Sigmoid colon (tissue), 7 donors: ENCODE results near the gene AP2A2. TPM values are rescaled to one million over a fixed set of nuclear protein-coding genes. Genes with fewer than 3 reads are reported as not detected.

Experiments
- DNase-seq: peaks from one replicate; pipeline ENCODE4 v3.0.0-alpha.2; 2019
- H3K27ac ChIP-seq, 4 donors: fragments of 200-600 bp; sonication (generic); one replicate each; pipeline ENCODE4 v1.5.1; 2016 to 2019; ENCODE audit warnings: mild to moderate bottlenecking in 1 of 4
- H3K27me3 ChIP-seq, 3 donors: fragments of 200-600 bp; sonication (generic); one replicate each; pipeline ENCODE4 v1.5.1; 2019; ENCODE audit warnings: mild to moderate bottlenecking in 1 of 3
- H3K36me3 ChIP-seq, 4 donors: fragments of 200-600 bp; sonication (generic); one replicate each; pipeline ENCODE4 v1.5.1; 2016 to 2019
- H3K4me1 ChIP-seq, 4 donors: fragments of 200-600 bp; sonication (generic); one replicate each; pipeline ENCODE4 v1.5.1; 2017 to 2019
- H3K4me3 ChIP-seq, 4 donors: fragments of 200-600 bp; sonication (generic); one replicate each; pipeline ENCODE4 v1.5.1; 2017 to 2019; ENCODE audit warnings: mild to moderate bottlenecking in 2 of 4, moderate library complexity in 1 of 4
- H3K9me3 ChIP-seq, 4 donors: fragments of 200-600 bp in 3 of 4; sonication (generic) in 3 of 4; one replicate each; pipeline versions ENCODE4 v1.5.1 to v1.6.1; 2013 to 2019
- EP300 ChIP-seq, 4 donors: sonication (generic); formaldehyde crosslinking; IDR thresholded peaks; one replicate each; pipeline ENCODE4 v1.6.1; 2017; ENCODE audit warnings: antibody characterized with exemption in 4 of 4
- POLR2A ChIP-seq, 2 donors: fragments of 450-650 bp; IDR thresholded peaks; one replicate each; pipeline ENCODE4 v1.6.1; 2016; ENCODE audit warnings: antibody characterized with exemption in 2 of 2, mild to moderate bottlenecking in 2 of 2, moderate library complexity in 2 of 2
- POLR2AphosphoS5 ChIP-seq, 4 donors: sonication (generic); formaldehyde crosslinking; IDR thresholded peaks; one replicate each; pipeline ENCODE4 v1.6.1; 2017; ENCODE audit warnings: antibody characterized with exemption in 4 of 4
- WGBS, 2 donors: extraction: QIAGEN DNeasy Blood & Tissue Kit; methylation state at CpG; one replicate each; pipeline ENCODE4 v1.1.7; 2013; 5-methylcytosine and 5-hydroxymethylcytosine counted together
- intact Hi-C: fragments of 100-400 bp; cut with DNase I; formaldehyde crosslinking; loops from one replicate; pipeline ENCODE4 v1.15.1; 2023
- polyA plus RNA-seq, 3 donors: library from polyadenylated mRNA; stranded (reverse); fragments of 200-250 nt; gene quantifications; one replicate each; pipeline ENCODE4 v1.2.3, GENCODE V29; 2013
- total RNA-seq, 4 donors: library from RNA; depleted of rRNA; stranded (reverse); fragments of >200 nt; gene quantifications; one replicate each; pipeline ENCODE4 v1.1.0, GENCODE V29; 2016
- TF ChIP-seq, protein P1 (sequence below), 4 experiments: fragments of 450-650 bp in 3 of 4; fragments of 200-600 bp in 1 of 4; IDR thresholded peaks; one replicate each; pipeline ENCODE4 v1.5.1; 2016 to 2019; ENCODE audit warnings: antibody characterized with exemption in 4 of 4, mild to moderate bottlenecking in 3 of 4, moderate library complexity in 2 of 4
- donor health status: healthy with polysubstance abuse.
- donor health status: Bipolar disorder and iron deficiency.
- donor health status: healthy.

The AP2A2 gene
- total and polyA plus RNA-seq, 7 donors, result 21.0 to 78.4 (median 47.0) TPM

DNA sequence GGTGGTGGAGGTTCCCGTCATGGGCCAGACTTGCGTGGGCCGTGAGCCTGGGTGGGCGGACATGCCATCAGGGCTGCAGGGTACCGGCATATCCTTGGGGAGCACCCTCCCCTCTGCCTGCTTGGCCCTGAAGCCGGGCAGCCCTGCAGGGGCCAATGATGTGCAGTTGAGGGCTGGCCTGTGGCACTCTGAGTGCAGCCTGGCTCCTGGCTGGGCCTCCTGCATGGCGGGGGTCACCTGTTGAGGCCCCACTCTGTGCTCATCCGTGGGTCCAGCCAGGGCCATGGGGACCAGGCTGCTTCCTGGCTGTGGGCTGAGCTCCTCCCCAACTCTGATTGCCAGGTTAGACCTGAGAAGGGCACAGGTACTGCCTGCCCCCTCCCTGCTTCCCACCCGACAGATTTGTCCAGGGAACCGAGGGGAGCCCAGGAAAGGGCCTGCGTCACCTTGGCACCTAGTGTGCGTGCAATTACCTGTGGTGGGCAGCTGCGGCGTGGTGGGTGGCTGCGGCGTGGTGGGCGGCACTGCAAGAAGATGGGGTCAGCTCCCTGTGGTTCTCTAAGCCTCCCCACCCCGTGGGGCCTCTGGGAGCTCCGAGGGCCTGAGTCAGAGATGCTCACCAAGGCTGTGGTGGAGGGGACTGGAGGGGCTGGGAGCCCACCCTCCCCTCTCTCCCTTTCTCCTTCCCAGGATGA is 94.7 kb downstream of the AP2A2 start:
- TF ChIP-seq POLR2AphosphoS5 (IDR thresholded peaks at IDR 0.05) (no peak), EP300 (IDR thresholded peaks at IDR 0.05) (no peak), POLR2A (IDR thresholded peaks at IDR 0.05) (no peak)
- TF ChIP-seq, protein P1, sequence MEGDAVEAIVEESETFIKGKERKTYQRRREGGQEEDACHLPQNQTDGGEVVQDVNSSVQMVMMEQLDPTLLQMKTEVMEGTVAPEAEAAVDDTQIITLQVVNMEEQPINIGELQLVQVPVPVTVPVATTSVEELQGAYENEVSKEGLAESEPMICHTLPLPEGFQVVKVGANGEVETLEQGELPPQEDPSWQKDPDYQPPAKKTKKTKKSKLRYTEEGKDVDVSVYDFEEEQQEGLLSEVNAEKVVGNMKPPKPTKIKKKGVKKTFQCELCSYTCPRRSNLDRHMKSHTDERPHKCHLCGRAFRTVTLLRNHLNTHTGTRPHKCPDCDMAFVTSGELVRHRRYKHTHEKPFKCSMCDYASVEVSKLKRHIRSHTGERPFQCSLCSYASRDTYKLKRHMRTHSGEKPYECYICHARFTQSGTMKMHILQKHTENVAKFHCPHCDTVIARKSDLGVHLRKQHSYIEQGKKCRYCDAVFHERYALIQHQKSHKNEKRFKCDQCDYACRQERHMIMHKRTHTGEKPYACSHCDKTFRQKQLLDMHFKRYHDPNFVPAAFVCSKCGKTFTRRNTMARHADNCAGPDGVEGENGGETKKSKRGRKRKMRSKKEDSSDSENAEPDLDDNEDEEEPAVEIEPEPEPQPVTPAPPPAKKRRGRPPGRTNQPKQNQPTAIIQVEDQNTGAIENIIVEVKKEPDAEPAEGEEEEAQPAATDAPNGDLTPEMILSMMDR (IDR thresholded peaks at IDR 0.05), result no peak
- Histone ChIP-seq H3K9me3 (no peaks in the 10 kb centered on the region), H3K36me3 (no peaks in the 10 kb centered on the region), H3K4me1 (no peaks in the 10 kb centered on the region), H3K27ac (no peak overlapping the region), H3K27me3 (no peaks in the 10 kb centered on the region), H3K4me3 (no peak overlapping the region)
- intact Hi-C loops, result no loop called here
- WGBS, 2 donors, result 94 to 95% methylated on average over 19 of the region's 19 CpGs
- no peak for DNase-seq

DNA sequence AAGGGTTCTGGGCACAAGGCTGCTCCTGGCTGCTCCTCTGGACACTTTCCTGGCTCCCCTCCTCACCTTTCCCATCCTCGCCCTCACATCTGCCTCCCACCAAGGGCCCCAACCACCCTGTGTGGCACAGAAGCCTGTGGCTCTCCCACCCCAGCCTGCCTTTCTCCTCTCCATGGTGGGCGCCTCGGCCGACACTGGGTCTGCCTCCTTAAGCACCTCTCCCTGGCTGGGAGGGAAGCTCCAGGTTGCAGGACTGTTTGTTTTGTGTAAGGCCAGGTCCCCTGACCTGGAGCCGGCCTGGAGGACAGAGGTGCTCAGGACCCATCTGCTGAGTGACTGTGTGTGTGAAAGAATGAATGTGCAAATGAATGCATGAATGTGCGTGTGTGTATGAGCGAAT is 96.7 kb downstream of the AP2A2 start:
- Histone ChIP-seq H3K9me3 (no peaks in the 10 kb centered on the region), H3K36me3 (no peaks in the 10 kb centered on the region), H3K4me1 (no peaks in the 10 kb centered on the region), H3K27ac (no peak overlapping the region), H3K27me3 (no peaks in the 10 kb centered on the region), H3K4me3 (no peak overlapping the region)
- TF ChIP-seq POLR2A (IDR thresholded peaks at IDR 0.05) (no peak), POLR2AphosphoS5 (IDR thresholded peaks at IDR 0.05) (no peak), EP300 (IDR thresholded peaks at IDR 0.05) (no peak)
- TF ChIP-seq, protein P1 (IDR thresholded peaks at IDR 0.05), result no peak
- intact Hi-C loops, result no loop called here
- no peak for DNase-seq
- 97 to 98% methylated on average over 7 of the region's 7 CpGs for WGBS, 2 donors

DNA sequence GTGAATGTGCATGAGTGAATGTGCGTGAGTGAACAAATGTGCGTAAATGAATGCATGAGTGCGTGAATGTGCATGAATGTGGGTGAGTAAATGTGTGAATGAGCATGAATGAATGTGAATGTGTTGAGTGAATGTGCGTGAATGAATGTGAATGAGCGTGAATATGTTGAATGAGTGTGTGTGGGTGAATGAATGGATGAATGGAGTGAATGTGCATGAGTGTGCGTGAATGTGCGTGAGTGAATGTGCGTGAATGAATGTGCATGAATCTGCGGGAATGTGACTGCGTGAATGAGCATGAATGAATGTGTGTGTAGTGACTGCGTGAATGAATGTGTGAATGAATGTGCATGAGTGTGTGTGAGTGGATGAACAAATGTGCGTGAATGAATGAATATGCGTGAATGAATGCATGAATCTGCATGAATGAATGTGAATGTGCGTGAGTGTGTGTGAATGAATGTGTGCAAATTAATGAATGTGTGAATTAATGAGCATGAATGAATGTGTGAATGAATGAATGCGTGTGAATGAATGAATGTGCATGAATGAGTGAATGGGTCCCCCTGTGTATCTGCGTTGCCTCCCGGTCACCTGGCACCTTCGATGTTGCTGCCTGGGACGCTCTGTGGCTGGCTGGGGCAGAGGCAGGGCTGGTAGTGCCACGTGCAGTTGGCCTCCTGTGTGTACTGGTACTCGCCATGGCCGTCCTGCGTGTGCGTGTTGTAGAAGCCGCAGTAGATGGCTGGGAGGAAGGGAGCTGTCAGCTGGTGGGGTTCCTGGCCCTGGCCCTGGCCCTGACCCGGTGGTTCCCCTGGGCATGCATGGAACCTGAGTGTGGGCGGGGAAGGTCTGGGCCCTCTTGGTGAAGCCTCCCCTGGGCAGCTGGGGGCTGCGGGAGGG is 97.5 kb downstream of the AP2A2 start:
- WGBS, 2 donors, result 94 to 95% methylated on average over 28 of the region's 28 CpGs
- H3K4me3 ChIP-seq, result no peak overlapping the region
- H3K36me3 ChIP-seq, result no peaks in the 10 kb centered on the region
- no peaks in the 10 kb centered on the region for H3K4me1 ChIP-seq
- intact Hi-C loops, result no loop called here
- DNase-seq, result no peak
- H3K9me3 ChIP-seq, result no peaks in the 10 kb centered on the region
- H3K27ac ChIP-seq, result no peak overlapping the region
- TF ChIP-seq, protein P1 (IDR thresholded peaks at IDR 0.05), result no peak
- TF ChIP-seq EP300 (IDR thresholded peaks at IDR 0.05) (no peak), POLR2AphosphoS5 (IDR thresholded peaks at IDR 0.05) (no peak), POLR2A (IDR thresholded peaks at IDR 0.05) (no peak)
- H3K27me3 ChIP-seq, result no peaks in the 10 kb centered on the region

DNA sequence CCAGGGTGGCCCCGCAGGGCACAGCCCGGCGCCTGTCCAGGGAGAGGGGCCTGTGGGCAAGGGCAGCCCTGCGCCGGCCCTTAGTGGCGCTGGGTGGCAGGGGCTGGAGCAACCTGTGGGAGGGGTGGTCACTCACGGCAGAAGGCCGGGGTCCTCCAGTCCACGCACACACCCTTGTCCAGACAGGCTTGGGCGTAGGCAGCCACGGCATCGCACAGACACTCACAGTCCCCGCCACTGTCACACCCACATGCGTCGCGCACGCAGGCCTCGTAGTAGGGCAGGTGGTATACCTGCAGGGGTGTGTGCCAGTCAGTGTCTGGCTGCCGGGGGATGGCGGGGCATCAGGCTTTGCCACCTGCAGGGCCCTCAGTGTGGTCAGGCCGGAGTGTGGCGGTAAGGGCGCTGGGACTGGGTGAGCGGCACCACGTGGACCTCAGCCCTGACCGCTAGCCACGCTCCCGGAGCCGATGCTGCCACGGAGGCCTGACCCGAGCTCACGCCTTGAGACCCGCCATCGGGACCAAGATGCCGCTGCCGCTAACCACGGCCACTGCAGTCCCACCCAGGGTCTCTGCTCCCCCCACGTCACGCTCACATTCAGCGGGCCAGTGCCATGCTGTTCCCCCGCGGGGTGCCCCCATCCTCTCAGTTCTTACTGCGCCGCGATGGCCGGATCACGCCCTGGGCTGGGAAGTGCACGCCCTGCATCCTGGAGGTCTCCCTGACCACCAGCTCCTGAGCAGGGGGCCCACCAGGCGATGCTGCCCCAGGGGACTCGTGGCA is 98.3 kb downstream of the AP2A2 start:
- Histone ChIP-seq H3K4me3 (no peak overlapping the region), H3K27me3 (no peaks in the 10 kb centered on the region), H3K36me3 (no peaks in the 10 kb centered on the region), H3K4me1 (no peaks in the 10 kb centered on the region), H3K9me3 (no peaks in the 10 kb centered on the region), H3K27ac (no peak overlapping the region)
- WGBS, 2 donors, result 95 to 96% methylated on average over 50 of the region's 50 CpGs
- intact Hi-C loops, result no loop called here
- TF ChIP-seq EP300 (IDR thresholded peaks at IDR 0.05), result no peak
- TF ChIP-seq, protein P1 (IDR thresholded peaks at IDR 0.05), result no peak
- no peak for TF ChIP-seq POLR2A (IDR thresholded peaks at IDR 0.05)
- no peak for TF ChIP-seq POLR2AphosphoS5 (IDR thresholded peaks at IDR 0.05)
- no peak for DNase-seq
